Measurements from ENCODE around the gene CHD1L.
"Not testable (repeated sequence)": the region's sequence is repeated elsewhere in the genome, so short reads cannot be mapped to it uniquely, and the experiment has no call there.

Gene CHD1L

DNA sequence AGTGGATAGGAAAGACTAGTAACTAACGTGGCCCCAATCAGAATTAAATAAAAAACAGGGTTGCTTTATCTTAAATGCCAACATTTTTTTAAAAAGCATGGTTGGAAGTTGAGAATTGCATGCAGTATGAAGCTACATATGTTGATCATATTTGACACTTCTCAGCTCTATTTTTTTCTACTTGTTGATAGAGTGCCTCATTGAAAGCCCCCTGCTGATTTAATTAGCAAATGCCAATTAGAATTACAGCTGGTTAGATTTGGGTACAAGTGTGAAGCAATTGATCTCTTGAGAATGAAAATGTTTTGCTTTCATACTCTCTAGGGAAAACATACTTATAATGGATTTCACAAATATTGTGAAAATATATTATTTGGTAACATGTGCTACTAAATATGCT is 40.5 kb downstream of the CHD1L start:
- H3K4me3 ChIP-seq (ENCODE audit: low read length): no peak overlapping the region
- no peak for TF ChIP-seq CTCF (IDR thresholded peaks at IDR 0.05; ENCODE audit: insufficient read depth, low read depth, low read length, missing control alignments)
- no peak for DNase-seq (ENCODE audit: low read depth)

- no peak for TF ChIP-seq CTCF (IDR thresholded peaks at IDR 0.05; ENCODE audit: insufficient read depth, low read depth, low read length, missing control alignments)
- no peak overlapping the region for H3K4me3 ChIP-seq (ENCODE audit: low read length)
- DNase-seq (ENCODE audit: low read depth): no peak
These were observed 44.8 kb downstream of the CHD1L start for GRCh38 chr1:147287133-147287865.

DNA sequence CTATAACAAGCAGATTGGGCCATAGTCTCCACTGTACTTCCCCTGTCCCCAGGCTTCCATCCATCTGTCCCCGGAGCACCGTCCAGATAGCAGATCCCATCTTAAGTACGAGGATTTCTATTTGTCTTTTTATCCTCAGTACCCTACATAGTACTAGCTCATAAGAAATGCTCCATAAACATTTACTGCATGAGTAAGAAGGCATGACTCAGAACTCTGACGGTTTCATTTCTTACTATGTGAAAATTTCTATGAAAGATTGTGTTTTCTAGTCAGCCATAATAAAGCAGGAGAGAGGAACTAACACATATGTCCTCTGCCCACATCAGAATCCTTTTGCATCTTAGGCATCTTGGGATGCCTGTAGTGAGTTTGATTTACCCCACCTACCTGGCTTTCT is 49.5 kb downstream of the CHD1L start:
- no peak for TF ChIP-seq CTCF (IDR thresholded peaks at IDR 0.05; ENCODE audit: insufficient read depth, low read depth, low read length, missing control alignments)
- peak; percentile 65 for DNase-seq (ENCODE audit: low read depth)
- no peak overlapping the region for H3K4me3 ChIP-seq (ENCODE audit: low read length)

GRCh38 chr1:147292631-147293251 is 50.3 kb downstream of the CHD1L start:
- peak; percentile 76 for DNase-seq (ENCODE audit: low read depth)
- TF ChIP-seq CTCF (IDR thresholded peaks at IDR 0.05; ENCODE audit: insufficient read depth, low read depth, low read length, missing control alignments): no peak
- no peak overlapping the region for H3K4me3 ChIP-seq (ENCODE audit: low read length)

- no peak overlapping the region for H3K4me3 ChIP-seq (ENCODE audit: low read length)
- no peak for TF ChIP-seq CTCF (IDR thresholded peaks at IDR 0.05; ENCODE audit: insufficient read depth, low read depth, low read length, missing control alignments)
These were observed 55.0 kb downstream of the CHD1L start for GRCh38 chr1:147297438-147297837.

GRCh38 chr1:147305803-147306202 is 63.3 kb downstream of the CHD1L start:
- not testable (repeated sequence) for DNase-seq (ENCODE audit: low read depth); H3K4me3 ChIP-seq (ENCODE audit: low read length)

More at GRCh38 chr1:147297438-147297837, 55.0 kb downstream of the CHD1L start:
- no peak for DNase-seq (ENCODE audit: low read depth)

DNA sequence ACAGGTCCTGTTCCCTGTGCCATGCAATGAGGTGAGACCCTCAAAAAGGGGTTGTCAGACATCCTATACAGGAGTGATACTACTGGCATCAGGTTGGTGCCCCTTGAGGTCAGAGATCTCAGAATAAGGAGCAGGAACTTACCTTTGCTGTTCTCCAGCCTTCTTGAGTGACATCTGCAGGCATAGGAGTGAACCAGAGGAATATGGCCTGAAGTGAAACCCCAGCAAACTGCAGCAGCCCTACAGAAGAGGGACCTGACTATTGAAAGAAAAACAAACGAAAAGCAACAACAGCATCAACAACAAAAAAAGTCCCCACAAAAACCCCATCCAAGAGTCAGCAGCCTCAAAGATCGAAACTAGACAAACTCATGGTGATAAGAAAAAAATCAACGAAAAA is 74.5 kb downstream of the CHD1L start:
- no peak for DNase-seq (ENCODE audit: low read depth)
- no peak for TF ChIP-seq CTCF (IDR thresholded peaks at IDR 0.05; ENCODE audit: insufficient read depth, low read depth, low read length, missing control alignments)
- no peak overlapping the region for H3K4me3 ChIP-seq (ENCODE audit: low read length)

DNA sequence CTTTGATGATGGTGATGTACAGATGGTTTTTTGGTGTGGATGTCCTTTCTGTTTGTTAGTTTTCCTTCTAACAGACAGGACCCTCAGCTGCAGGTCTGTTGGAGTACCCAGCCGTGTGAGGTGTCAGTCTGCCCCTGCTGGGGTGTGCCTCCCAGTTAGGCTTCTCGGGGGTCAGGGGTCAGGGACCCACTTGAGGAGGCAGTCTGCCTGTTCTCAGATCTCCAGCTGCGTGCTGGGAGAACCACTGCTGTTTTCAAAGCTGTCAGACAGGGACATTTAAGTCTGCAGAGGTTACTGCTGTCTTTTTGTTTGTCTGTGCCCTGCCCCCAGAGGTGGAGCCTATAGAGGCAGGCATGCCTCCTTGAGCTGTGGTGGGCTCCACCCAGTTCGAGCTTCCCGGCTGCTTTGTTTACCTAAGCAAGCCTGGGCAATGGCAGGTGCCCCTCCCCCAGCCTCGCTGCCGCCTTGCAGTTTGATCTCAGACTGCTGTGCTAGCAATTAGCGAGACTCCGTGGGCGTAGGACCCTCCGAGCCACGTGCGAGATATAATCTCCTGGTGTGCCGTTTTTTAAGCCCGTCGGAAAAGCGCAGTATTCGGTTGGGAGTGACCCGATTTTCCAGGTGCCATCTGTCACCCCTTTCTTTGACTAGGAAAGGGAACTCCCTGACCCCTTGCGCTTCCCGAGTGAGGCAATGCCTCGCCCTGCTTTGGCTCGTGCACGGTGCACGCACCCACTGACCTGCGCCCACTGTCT is 84.6 kb downstream of the CHD1L start:
- not testable (repeated sequence) for DNase-seq (ENCODE audit: low read depth); H3K4me3 ChIP-seq (ENCODE audit: low read length)

Measured in epithelial cell of esophagus (primary cell).